Activated CD8-positive, alpha-beta T cell treated with anti-CD3 and anti-CD28 coated beads, Interleukin-2, amount 10 ng/mL, durations not matched to agents 7 days and 5 days (primary cell): ENCODE data around the gene SPATA13. TPM values are rescaled to one million over a fixed set of nuclear protein-coding genes. Genes with fewer than 3 reads are reported as not detected.
A peak's percentile ranks its signal among the peaks of the same experiment; 100 is the strongest.
"Not testable (repeated sequence)": the region's sequence is repeated elsewhere in the genome, so short reads cannot be mapped to it uniquely, and the experiment has no call there.

Experiments
- ATAC-seq: fragments of 150-1000 bp; cut with Tn5 transposase; one replicate; pipeline ENCODE4 v1.10.0; 2021; ENCODE audit warnings: moderate library complexity
- CTCF ChIA-PET: fragments of 350-600 bp; sonication (Branson Sonifier 250); formaldehyde crosslinking; loops from one replicate; lab custom pipeline; 2021; ENCODE audit warnings: antibody characterized with exemption; lab: Charles Lee
- POLR2A ChIA-PET: fragments of 350-600 bp; sonication (Branson Sonifier 250); formaldehyde crosslinking; loops from one replicate; lab custom pipeline; 2021; ENCODE audit warnings: antibody characterized with exemption; lab: Charles Lee
- DNase-seq: peaks from one replicate; pipeline ENCODE4 v3.0.0-alpha.2; 2020
- H3K27ac Mint-ChIP-seq: one replicate; pipeline ENCODE4 v1.8.0; 2021; ENCODE audit warnings: mild to moderate bottlenecking, mixed read lengths
- H3K27me3 Mint-ChIP-seq: one replicate; pipeline ENCODE4 v1.8.0; 2021; ENCODE audit warnings: low read depth, mixed read lengths
- H3K36me3 Mint-ChIP-seq: one replicate; pipeline ENCODE4 v1.8.0; 2021; ENCODE audit warnings: low read depth, mixed read lengths
- H3K4me1 Mint-ChIP-seq: one replicate; pipeline ENCODE4 v1.8.0; 2021; ENCODE audit warnings: low read depth, mixed read lengths
- H3K4me3 Mint-ChIP-seq: one replicate; pipeline ENCODE4 v1.8.0; 2021; ENCODE audit warnings: mild to moderate bottlenecking, mixed read lengths
- H3K9me3 Mint-ChIP-seq: one replicate; pipeline ENCODE4 v1.8.0; 2022; ENCODE audit warnings: mixed read lengths; ENCODE audit not compliant: insufficient read depth
- total RNA-seq, 2 experiments: library from RNA; stranded (reverse); gene quantifications; one replicate each; pipeline ENCODE4 v1.2.3, GENCODE V29; 2021

SPATA13 gene
- total RNA-seq, 2 experiments from 2014 or later: 57.4 to 63.2 TPM

DNA sequence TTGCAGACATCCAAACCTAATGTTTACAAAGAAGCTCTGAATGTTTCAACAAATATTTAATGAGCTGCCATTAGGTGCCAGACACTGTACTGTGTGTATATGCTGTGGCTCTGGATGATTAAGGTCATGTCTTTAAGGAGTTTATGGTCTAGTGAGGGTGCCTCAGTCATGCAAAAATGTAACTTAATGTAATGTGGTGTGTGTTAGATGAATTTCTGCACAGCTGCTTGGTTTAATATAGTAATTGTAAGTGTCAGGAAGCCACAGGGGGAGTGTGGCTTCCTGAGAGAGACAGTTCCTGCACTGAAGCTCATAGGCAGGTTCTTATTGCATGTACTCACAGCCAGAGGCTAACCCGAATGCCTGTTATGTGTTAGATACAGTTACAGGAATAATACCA lies 43.3 kb downstream of the SPATA13 start:
- H3K36me3 Mint-ChIP-seq: peaks cover 13% of the 10 kb centered on the region
- CTCF ChIA-PET: interaction anchor here (0.5 to 3.8 kb wide), 19 partner anchors 10 to 468 kb away, joined by 3 to 26 read pairs (median 7); no protein-coding TSS in a partner anchor
- H3K4me1 Mint-ChIP-seq: peaks cover 42% of the 10 kb centered on the region
- POLR2A ChIA-PET: interaction anchor here (0.7 to 1.7 kb wide), 3 partner anchors 17 to 47 kb away, joined by 3 to 5 read pairs (median 3); partner anchors contain the start of gene SPATA13
- H3K27me3 Mint-ChIP-seq: no peaks in the 10 kb centered on the region
- DNase-seq (peak; percentile 54), ATAC-seq (peak; percentile 99)
- peak overlapping the region; percentile 56 for H3K4me3 Mint-ChIP-seq
- no peaks in the 10 kb centered on the region for H3K9me3 Mint-ChIP-seq
- H3K27ac Mint-ChIP-seq: peak overlapping the region; percentile 80

DNA sequence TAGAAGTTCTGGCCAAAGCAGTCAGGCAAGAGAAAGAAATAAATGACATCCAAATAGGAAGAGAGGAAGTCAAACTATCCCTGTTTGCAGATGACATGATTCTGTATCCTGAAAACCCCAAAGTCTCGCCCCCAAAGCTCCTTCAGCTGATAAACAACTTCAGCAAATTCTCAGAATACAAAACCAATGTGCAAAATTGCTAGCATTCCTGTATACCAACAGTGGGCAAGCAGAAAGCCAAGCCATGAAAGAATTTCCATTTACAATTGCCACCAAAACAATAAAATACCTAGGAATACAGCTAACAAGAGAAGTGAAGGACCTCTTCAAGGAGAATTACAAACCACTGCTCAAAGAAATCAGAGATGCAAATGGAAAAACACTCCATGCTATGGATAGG lies 44.6 kb downstream of the SPATA13 start:
- CTCF ChIA-PET: interaction anchor here (1.4 to 3.8 kb wide), 8 partner anchors 8 to 184 kb away, joined by 3 to 26 read pairs (median 6); no protein-coding TSS in a partner anchor
- POLR2A ChIA-PET: interaction anchor here (1.6 kb wide), 1 partner anchor 46 kb away, joined by 3 read pairs; no protein-coding TSS in a partner anchor
- H3K36me3 Mint-ChIP-seq: peaks cover 13% of the 10 kb centered on the region
- not testable (repeated sequence) for H3K4me3 Mint-ChIP-seq, ATAC-seq, H3K27me3 Mint-ChIP-seq, DNase-seq, H3K9me3 Mint-ChIP-seq, H3K27ac Mint-ChIP-seq
- H3K4me1 Mint-ChIP-seq: peaks cover 42% of the 10 kb centered on the region

GRCh38 chr13:24207841-24208667 lies 47.5 kb downstream of the SPATA13 start:
- DNase-seq (no peak), ATAC-seq (no peak)
- H3K36me3 Mint-ChIP-seq: peaks cover 10% of the 10 kb centered on the region
- H3K4me3 Mint-ChIP-seq: no peak overlapping the region
- H3K9me3 Mint-ChIP-seq: no peaks in the 10 kb centered on the region
- H3K4me1 Mint-ChIP-seq: peaks cover 33% of the 10 kb centered on the region
- CTCF ChIA-PET: interaction anchor here (0.8 to 1.4 kb wide), 2 partner anchors 21 to 154 kb away, joined by 4 read pairs; no protein-coding TSS in a partner anchor
- no peak overlapping the region for H3K27ac Mint-ChIP-seq
- no peaks in the 10 kb centered on the region for H3K27me3 Mint-ChIP-seq
- POLR2A ChIA-PET: no interaction called here

GRCh38 chr13:24209138-24209537 lies 48.6 kb downstream of the SPATA13 start:
- ChIA-PET POLR2A (no interaction called here), CTCF (interaction anchor here (0.8 to 1.4 kb wide), 2 partner anchors 20 to 156 kb away, joined by 4 read pairs; no protein-coding TSS in a partner anchor)
- no peak overlapping the region for H3K27ac Mint-ChIP-seq

GRCh38 chr13:24212254-24212653 lies 51.7 kb downstream of the SPATA13 start:
- CTCF ChIA-PET: interaction anchor here (1.1 to 3.6 kb wide), 2 partner anchors 8 to 16 kb away, joined by 4 to 13 read pairs; no protein-coding TSS in a partner anchor
- Mint-ChIP-seq H3K36me3 (peaks cover 2% of the 10 kb centered on the region), H3K4me3 (no peak overlapping the region), H3K9me3 (no peaks in the 10 kb centered on the region), H3K27ac (no peak overlapping the region), H3K27me3 (no peaks in the 10 kb centered on the region), H3K4me1 (peaks cover 20% of the 10 kb centered on the region)
- ATAC-seq: no peak
- POLR2A ChIA-PET: no interaction called here
- DNase-seq: no peak

More at GRCh38 chr13:24209138-24209537, 48.6 kb downstream of the SPATA13 start:
- H3K4me3 Mint-ChIP-seq: no peak overlapping the region
- H3K27me3 Mint-ChIP-seq: no peaks in the 10 kb centered on the region
- H3K36me3 Mint-ChIP-seq: peaks cover 10% of the 10 kb centered on the region
- no peak for ATAC-seq
- no peak for DNase-seq
- peaks cover 22% of the 10 kb centered on the region for H3K4me1 Mint-ChIP-seq
- no peaks in the 10 kb centered on the region for H3K9me3 Mint-ChIP-seq

DNA sequence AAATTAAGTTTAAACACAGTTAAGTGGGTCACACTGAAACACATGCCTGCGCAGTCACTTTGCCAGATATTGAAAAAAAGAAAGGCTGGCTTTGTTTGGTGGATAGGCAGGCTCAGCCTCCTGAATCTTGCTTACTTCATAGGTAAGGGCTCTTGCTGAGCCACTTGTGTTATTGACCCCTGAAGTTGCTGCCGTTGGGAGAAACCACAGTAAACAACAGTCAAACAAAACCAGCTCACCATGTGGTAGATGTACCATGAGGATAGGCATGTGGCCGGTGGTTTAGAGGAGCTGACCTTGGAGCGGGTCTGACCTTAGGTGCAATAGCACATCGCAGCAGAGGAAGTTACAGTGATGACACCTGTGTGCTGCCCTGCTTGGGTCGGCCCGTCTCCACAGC lies 52.2 kb downstream of the SPATA13 start:
- Mint-ChIP-seq H3K4me3 (no peak overlapping the region), H3K27me3 (no peaks in the 10 kb centered on the region), H3K27ac (no peak overlapping the region), H3K4me1 (peaks cover 24% of the 10 kb centered on the region), H3K9me3 (no peaks in the 10 kb centered on the region), H3K36me3 (peaks cover 4% of the 10 kb centered on the region)
- ATAC-seq (no peak), DNase-seq (no peak)
- ChIA-PET POLR2A (no interaction called here), CTCF (interaction anchor here (1.1 to 3.6 kb wide), 2 partner anchors 9 to 16 kb away, joined by 4 to 13 read pairs; no protein-coding TSS in a partner anchor)

GRCh38 chr13:24213932-24214331 lies 53.4 kb downstream of the SPATA13 start:
- CTCF ChIA-PET: interaction anchor here (1.4 to 3.6 kb wide), 4 partner anchors 10 to 161 kb away, joined by 5 to 13 read pairs (median 8); partner anchors contain the start of gene SPATA13
- H3K9me3 Mint-ChIP-seq: no peaks in the 10 kb centered on the region
- ATAC-seq (no peak), DNase-seq (no peak)
- POLR2A ChIA-PET: no interaction called here
- no peak overlapping the region for H3K27ac Mint-ChIP-seq
- H3K4me1 Mint-ChIP-seq: peaks cover 32% of the 10 kb centered on the region
- no peaks in the 10 kb centered on the region for H3K27me3 Mint-ChIP-seq
- H3K4me3 Mint-ChIP-seq: no peak overlapping the region
- H3K36me3 Mint-ChIP-seq: peaks cover 4% of the 10 kb centered on the region

GRCh38 chr13:24214528-24214927 lies 54.0 kb downstream of the SPATA13 start:
- Mint-ChIP-seq H3K36me3 (peaks cover 4% of the 10 kb centered on the region), H3K9me3 (no peaks in the 10 kb centered on the region), H3K27ac (no peak overlapping the region), H3K4me3 (no peak overlapping the region), H3K27me3 (no peaks in the 10 kb centered on the region), H3K4me1 (peaks cover 32% of the 10 kb centered on the region)
- CTCF ChIA-PET: interaction anchor here (1.1 to 7.0 kb wide), 7 partner anchors 11 to 195 kb away, joined by 3 to 82 read pairs (median 10); partner anchors contain the start of gene SPATA13
- DNase-seq: no peak
- ATAC-seq: no peak
- POLR2A ChIA-PET: no interaction called here

- Mint-ChIP-seq H3K9me3 (no peaks in the 10 kb centered on the region), H3K27me3 (no peaks in the 10 kb centered on the region), H3K36me3 (peaks cover 4% of the 10 kb centered on the region), H3K27ac (no peak overlapping the region), H3K4me3 (no peak overlapping the region), H3K4me1 (peaks cover 36% of the 10 kb centered on the region)
- ChIA-PET CTCF (interaction anchor here (0.9 to 7.0 kb wide), 9 partner anchors 11 to 196 kb away, joined by 3 to 82 read pairs (median 5); partner anchors contain the start of gene SPATA13), POLR2A (no interaction called here)
- ATAC-seq (no peak), DNase-seq (no peak)
Measured at GRCh38 chr13:24215126-24215525, 54.6 kb downstream of the SPATA13 start.

DNA sequence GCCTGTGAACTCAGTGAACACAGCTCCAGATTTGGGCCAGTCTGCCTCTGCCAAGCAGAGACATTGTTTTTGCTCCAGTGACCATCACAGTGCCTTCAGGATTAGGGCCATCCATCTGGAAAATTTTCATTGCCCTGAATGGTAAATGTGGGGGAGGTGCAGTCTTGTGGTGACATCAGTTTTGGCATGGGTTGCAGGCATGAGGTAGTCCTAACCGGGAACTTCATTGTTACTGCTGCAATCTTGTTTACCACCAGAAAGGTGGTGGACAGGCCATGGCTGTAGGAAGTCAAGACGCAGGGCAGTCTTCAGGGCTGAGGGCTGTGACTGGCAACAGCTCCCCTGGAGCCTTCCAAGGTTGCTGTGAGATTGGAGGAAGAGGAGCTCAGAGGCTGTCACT lies 55.2 kb downstream of the SPATA13 start:
- ChIA-PET POLR2A (no interaction called here), CTCF (interaction anchor here (0.9 to 7.0 kb wide), 8 partner anchors 12 to 196 kb away, joined by 3 to 82 read pairs (median 7); partner anchors contain the start of gene SPATA13)
- Mint-ChIP-seq H3K27ac (no peak overlapping the region), H3K36me3 (peaks cover 4% of the 10 kb centered on the region), H3K4me3 (no peak overlapping the region), H3K9me3 (no peaks in the 10 kb centered on the region), H3K4me1 (peaks cover 36% of the 10 kb centered on the region), H3K27me3 (no peaks in the 10 kb centered on the region)
- DNase-seq (no peak), ATAC-seq (no peak)

GRCh38 chr13:24216176-24216575 lies 55.7 kb downstream of the SPATA13 start:
- ChIA-PET POLR2A (no interaction called here), CTCF (interaction anchor here (0.9 to 7.0 kb wide), 6 partner anchors 12 to 197 kb away, joined by 3 to 82 read pairs (median 7); partner anchors contain the start of gene SPATA13)
- Mint-ChIP-seq H3K9me3 (no peaks in the 10 kb centered on the region), H3K4me3 (no peak overlapping the region), H3K4me1 (peaks cover 36% of the 10 kb centered on the region), H3K27ac (no peak overlapping the region), H3K36me3 (peaks cover 4% of the 10 kb centered on the region), H3K27me3 (no peaks in the 10 kb centered on the region)
- ATAC-seq (no peak), DNase-seq (no peak)
